Left ventricle myocardium inferior (tissue), 1 donor: ENCODE data around the gene RIT2. TPM values are rescaled to one million over a fixed set of nuclear protein-coding genes. Genes with fewer than 3 reads are reported as not detected.
"Not testable (repeated sequence)": the region's sequence is repeated elsewhere in the genome, so short reads cannot be mapped to it uniquely, and the experiment has no call there.

Experiments
- DNase-seq: peaks from one replicate; pipeline ENCODE4 v3.0.0-alpha.2; 2020
- H3K27ac ChIP-seq: fragments of 200-600 bp; replicated peaks from 2 replicates; pipeline ENCODE4 v1.8.0; 2021
- H3K27me3 ChIP-seq: fragments of 200-600 bp; 2 replicates; pipeline ENCODE4 v1.8.0; 2021; ENCODE audit warnings: low read depth
- H3K36me3 ChIP-seq: fragments of 200-600 bp; 2 replicates; pipeline ENCODE4 v1.8.0; 2021
- H3K4me1 ChIP-seq: fragments of 200-600 bp; 2 replicates; pipeline ENCODE4 v1.8.0; 2021
- H3K4me3 ChIP-seq: fragments of 200-600 bp; 2 replicates; pipeline ENCODE4 v1.8.0; 2021; ENCODE audit warnings: mild to moderate bottlenecking, moderate library complexity
- H3K9me3 ChIP-seq: fragments of 200-600 bp; replicated peaks from 2 replicates; pipeline ENCODE4 v1.8.0; 2021
- CTCF ChIP-seq: fragments of 200-600 bp; IDR thresholded peaks from 2 replicates; pipeline ENCODE4 v1.8.0; 2021; ENCODE audit warnings: antibody characterized with exemption, mild to moderate bottlenecking, borderline replicate concordance
- intact Hi-C: fragments of 100-400 bp; cut with micrococcal nuclease; formaldehyde crosslinking; loops from one replicate; pipeline ENCODE4 v1.11.0; 2022
- total RNA-seq: library from RNA; stranded (reverse); fragmentation: NEBNext Ultra II Directional; extraction: Animal tissue kit (Norgen Biotek cat#: 25700); gene quantifications from one replicate; pipeline ENCODE4 v1.2.1, GENCODE V29; 2021
- donor health status: DM: no; HTN: yes; CAD: no; lungs with severe emphysema.

The RIT2 gene
- total RNA-seq, 1 donor from 2014 or later = not detected

DNA sequence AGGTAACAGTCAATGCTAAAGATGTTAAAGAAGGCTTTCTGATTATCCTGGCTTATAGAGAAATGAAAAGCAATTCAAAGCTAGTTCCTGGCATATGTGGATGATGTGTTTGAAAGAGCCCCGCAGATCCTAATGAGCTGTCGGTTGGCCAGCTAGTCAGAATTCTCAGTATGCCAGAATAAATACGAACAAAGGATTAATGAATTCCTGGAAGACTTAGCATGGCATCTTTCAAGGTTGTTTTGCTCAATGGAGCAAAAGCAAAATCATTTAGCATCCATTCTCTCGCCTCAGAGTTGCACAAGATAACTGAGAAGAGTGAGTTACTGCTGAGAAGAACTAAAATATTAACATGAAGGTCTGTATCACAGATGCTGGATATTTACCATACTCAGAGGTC is 307.6 kb downstream of the RIT2 start:
- no peak for DNase-seq
- Histone ChIP-seq H3K36me3 (no peaks in the 10 kb centered on the region), H3K27ac (no peak overlapping the region), H3K4me1 (no peaks in the 10 kb centered on the region), H3K9me3 (no peaks in the 10 kb centered on the region), H3K27me3 (no peaks in the 10 kb centered on the region), H3K4me3 (no peak overlapping the region)
- intact Hi-C loops = no loop called here
- no peak for TF ChIP-seq CTCF

DNA sequence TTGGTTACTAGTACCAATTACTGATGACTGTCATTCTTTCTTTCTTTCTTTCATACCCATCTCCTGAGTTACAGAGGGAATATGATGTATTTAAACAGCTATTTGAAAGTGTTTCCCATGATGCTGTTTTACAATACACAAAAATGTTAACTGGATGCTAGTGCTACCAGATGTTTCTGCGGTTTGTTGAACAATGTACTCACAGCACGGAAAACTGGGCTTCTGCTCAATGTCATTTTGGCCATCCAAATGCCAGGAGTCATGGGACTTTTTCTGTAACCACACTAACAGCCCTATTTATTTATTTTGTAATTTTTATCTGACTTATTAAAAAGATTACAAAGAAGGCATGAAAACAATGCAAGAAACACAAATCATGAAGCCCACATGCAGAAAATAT is 313.8 kb downstream of the RIT2 start:
- intact Hi-C loops = no loop called here
- H3K36me3 ChIP-seq = no peaks in the 10 kb centered on the region
- no peak overlapping the region for H3K27ac ChIP-seq
- H3K27me3 ChIP-seq = no peaks in the 10 kb centered on the region
- no peak overlapping the region for H3K4me3 ChIP-seq
- no peak for DNase-seq
- H3K9me3 ChIP-seq = no peaks in the 10 kb centered on the region
- TF ChIP-seq CTCF = no peak
- H3K4me1 ChIP-seq = no peaks in the 10 kb centered on the region

- Histone ChIP-seq H3K27ac (no peak overlapping the region), H3K4me3 (no peak overlapping the region), H3K27me3 (no peaks in the 10 kb centered on the region), H3K9me3 (no peaks in the 10 kb centered on the region), H3K4me1 (no peaks in the 10 kb centered on the region), H3K36me3 (no peaks in the 10 kb centered on the region)
- intact Hi-C loops = no loop called here
- DNase-seq = no peak
- no peak for TF ChIP-seq CTCF
Observed at GRCh38 chr18:42798606-42799170, 316.8 kb downstream of the RIT2 start.

GRCh38 chr18:42795213-42795789 is 320.2 kb downstream of the RIT2 start:
- DNase-seq, H3K4me1 ChIP-seq, H3K9me3 ChIP-seq, H3K27me3 ChIP-seq, intact Hi-C loops, H3K4me3 ChIP-seq, H3K36me3 ChIP-seq, H3K27ac ChIP-seq: not testable (repeated sequence)

DNA sequence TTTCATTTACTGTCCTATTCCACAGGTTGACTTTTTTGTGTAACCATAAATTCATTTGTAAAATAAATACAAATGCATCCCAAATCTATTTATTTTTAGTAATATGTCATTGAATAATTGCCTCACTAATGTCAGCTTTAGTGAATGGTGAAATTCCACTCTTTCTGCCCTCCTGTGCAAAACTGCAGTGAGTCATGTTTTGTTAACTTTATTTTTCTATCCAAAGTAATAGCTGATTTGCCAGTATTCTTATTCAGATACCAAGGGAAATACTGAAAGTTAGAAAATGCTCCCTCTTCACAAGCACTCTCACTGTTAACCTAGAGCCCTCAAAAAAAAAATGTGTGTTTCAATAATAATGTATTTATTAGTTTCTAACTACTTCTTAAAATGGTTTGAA is 322.8 kb downstream of the RIT2 start:
- intact Hi-C loops = no loop called here
- H3K27me3 ChIP-seq = no peaks in the 10 kb centered on the region
- no peak for TF ChIP-seq CTCF
- DNase-seq = no peak
- H3K36me3 ChIP-seq = no peaks in the 10 kb centered on the region
- no peak overlapping the region for H3K4me3 ChIP-seq
- no peak overlapping the region for H3K27ac ChIP-seq
- H3K9me3 ChIP-seq = no peaks in the 10 kb centered on the region
- H3K4me1 ChIP-seq = no peaks in the 10 kb centered on the region

- TF ChIP-seq CTCF = no peak
- DNase-seq = no peak
- Histone ChIP-seq H3K4me1 (no peaks in the 10 kb centered on the region), H3K4me3 (no peak overlapping the region), H3K9me3 (no peaks in the 10 kb centered on the region), H3K27me3 (no peaks in the 10 kb centered on the region), H3K27ac (no peak overlapping the region), H3K36me3 (no peaks in the 10 kb centered on the region)
- intact Hi-C loops = no loop called here
Observed at GRCh38 chr18:42784632-42785031, 330.9 kb downstream of the RIT2 start.
